NCI-H2029 treated with DMSO at 0.1 percent for 48 hours (cell line): ENCODE results near the gene CHD8.

Experiments used
- DNase-seq: peaks from one replicate; lab custom pipeline; 2025; lab: John Stamatoyannopoulos, UW

CHD8 gene

DNA sequence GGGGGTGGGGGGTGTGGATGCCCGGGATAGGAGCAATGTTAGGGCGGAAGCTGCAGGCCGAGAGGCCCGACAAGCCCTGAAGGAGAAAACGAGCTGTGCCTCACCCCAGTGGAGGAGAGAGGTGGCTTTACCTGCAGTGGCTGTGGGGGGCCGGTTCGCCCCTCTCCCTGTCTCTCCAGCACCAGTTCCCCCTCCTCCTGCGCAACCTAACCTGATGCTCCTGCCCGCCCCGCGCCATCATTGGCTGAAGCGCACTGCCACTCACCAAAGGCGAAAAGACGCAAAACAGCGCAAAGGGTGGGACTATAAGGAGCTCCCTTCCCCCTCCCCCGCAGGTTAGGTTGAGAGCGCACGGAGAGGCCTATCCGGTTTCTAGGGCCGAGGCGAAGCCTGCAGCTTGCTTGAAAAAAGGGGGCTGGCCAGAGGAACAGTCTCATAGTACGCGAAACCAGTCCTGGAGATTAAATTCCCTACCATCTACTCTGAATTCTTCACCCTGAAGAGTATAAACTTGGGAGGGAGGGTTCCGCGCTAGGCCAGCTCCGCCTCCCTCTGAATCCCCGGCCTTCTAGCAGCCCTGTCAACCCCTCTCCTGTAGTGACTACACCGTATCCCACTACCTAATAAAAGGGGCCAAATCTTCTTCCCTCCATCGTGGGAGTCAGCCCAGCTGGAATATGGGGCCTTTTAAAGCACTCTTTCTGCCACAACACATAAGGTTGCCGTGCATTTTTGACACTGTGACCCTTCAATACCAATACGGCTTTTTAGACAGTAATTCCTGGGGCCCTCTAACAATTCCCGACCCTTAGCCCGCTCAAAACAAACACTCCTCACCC lies 18.6 kb downstream of the CHD8 start:
- peak; percentile 96 for DNase-seq

DNA sequence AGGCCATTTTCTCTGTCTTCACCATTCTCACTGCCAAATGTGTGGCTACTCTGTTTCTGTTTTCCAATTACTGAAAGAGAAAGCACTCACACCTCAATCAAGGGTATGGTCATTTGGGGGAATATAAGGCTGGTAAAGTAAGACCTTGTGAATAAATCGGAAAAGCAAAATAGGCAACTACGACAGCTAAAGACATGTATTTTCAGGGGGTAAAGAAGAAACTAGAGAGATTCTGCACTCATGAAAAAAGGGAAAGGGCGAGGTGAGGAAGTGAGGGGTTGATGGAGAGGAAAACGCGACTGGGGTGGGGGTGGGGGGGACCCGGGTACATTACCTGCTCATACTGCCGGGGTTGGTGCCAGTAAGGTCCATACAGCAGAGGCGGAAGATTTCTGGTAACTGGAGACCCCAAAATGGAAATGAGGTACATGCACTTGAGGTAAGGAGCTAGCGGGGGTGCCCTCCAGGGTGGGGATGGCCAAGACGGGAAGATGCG lies 19.3 kb downstream of the CHD8 start:
- DNase-seq, result no peak

- no peak for DNase-seq
Measured at GRCh38 chr14:21431126-21431525, 24.8 kb downstream of the CHD8 start.

- DNase-seq, result peak; percentile 74
Measured at GRCh38 chr14:21428930-21429329, 27.0 kb downstream of the CHD8 start.

GRCh38 chr14:21426692-21427091 lies 29.2 kb downstream of the CHD8 start:
- DNase-seq, result no peak

- no peak for DNase-seq
Measured at GRCh38 chr14:21419528-21419927, 36.4 kb downstream of the CHD8 start.

GRCh38 chr14:21415329-21415728 lies 40.6 kb downstream of the CHD8 start:
- DNase-seq, result no peak

DNA sequence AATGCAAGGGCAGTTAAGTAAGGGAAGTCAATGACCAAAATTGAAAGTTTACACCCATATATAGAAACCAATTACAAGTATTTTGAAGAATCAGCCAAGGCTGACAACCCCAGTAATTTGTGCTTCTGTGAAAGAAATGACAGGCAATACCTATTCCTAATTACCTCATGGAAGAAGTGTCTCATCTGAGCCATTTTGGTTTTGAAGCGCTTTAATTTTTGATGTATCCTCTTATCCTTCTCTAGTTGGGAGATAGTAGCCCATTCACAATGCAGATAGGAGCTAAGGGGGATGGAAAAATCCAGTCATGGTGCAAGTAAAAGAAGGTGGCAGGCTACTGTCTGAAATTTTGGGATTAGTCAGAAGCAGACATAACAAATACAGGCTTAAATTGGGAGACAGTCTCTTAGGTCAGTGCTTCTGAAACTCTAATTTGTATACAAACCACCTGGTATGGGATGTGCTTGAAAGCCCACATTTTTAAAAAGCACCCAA lies 41.7 kb downstream of the CHD8 start:
- no peak for DNase-seq

DNA sequence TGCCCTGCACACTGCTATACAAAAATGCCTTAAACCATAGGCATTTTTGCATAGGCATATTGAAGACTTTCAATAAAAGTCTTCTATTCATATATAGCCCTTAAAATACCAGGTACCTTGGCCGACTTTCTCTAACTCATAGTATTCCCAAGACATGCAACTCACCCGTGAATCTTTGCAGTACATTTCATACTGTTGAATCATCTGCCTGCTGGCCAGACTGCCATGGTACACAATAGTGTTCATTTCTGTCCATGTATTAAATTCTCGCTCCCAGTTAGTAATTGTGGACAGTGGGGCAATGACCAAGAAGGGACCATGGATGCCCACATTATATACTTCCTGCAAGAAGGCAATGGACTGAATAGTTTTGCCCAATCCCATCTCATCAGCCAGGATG lies 47.8 kb downstream of the CHD8 start:
- no peak for DNase-seq

GRCh38 chr14:21406213-21406612 lies 49.7 kb downstream of the CHD8 start:
- no peak for DNase-seq

DNA sequence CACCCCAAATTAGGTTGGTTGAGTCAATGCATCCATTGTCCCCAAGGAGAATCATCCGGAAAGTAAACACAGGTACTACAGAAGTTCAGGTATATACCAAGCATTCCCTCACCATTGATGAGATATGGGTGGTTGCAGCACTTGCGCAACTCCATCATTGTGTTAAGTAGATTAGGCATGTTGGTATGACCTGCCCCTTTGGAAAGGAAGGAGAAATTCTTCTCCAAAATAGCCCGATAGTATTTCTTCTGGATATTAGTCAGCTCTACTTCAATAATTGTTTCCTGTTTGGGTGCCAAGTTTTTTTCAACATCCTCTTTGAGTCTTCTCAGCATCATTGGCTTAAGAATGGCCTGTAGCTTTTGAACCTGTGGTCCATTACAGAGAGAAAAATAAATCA lies 50.8 kb downstream of the CHD8 start:
- DNase-seq, result no peak

DNA sequence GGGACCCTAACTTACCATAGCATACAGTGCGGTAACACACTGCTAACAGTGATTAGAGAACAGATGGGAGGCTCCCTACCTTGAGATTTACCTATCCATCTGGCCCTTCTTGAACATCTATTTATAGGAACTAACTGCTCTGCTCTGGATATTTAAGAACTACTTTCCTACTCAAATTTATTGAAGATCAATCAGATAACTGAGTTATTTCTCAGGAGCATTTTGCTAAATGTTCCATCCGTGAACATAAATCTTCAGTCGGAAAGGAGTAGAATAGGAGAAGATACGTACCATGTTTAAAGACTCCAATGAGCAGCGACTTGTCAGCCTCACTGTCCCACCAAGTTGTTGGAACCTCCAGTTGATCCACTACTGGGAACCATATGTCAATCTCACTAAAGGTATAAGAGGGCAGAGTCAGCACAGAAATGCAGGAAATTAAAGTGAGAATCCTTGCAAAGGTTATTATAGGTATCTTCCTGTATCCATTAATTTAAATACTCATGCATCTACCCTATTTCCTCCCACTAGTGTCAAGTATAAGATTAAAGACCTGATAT lies 56.5 kb downstream of the CHD8 start:
- no peak for DNase-seq

DNA sequence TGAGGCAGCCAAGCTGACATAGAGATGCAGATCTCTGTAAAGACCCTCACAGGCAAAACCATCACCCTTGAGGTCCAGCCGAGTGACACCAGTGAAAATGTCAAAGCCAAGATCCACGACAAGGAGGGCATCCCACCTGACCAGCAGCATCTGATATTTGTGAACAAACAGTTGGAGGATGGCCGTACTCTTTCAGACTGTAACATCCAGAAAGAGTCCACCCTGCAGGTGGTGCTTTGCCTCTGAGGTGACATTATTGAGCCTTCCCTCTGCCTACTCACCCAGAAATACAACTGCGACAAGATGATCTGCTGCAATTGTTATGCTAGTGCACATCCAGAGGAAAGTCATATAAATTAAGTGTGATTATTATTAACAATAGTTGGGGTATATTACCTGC lies 57.0 kb downstream of the CHD8 start:
- DNase-seq, result no peak

DNA sequence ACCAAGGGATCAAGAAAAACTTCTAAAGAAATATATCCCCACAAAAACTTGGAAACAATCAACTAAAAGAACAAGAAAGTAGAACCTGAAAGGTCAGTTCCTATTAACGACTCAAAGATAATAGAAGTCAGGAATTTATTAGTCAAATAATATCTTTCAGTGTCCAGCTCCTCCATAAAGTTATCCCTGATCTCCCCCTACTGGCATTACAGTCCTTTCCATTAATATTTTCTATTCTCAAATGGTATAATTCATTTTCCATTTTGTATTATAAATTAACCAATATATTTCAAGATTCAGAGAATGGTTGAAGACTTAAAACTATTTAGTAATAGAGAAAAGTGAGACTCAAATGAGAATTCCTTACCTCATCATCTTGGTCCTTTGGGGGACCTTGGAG lies 60.5 kb downstream of the CHD8 start:
- no peak for DNase-seq

DNA sequence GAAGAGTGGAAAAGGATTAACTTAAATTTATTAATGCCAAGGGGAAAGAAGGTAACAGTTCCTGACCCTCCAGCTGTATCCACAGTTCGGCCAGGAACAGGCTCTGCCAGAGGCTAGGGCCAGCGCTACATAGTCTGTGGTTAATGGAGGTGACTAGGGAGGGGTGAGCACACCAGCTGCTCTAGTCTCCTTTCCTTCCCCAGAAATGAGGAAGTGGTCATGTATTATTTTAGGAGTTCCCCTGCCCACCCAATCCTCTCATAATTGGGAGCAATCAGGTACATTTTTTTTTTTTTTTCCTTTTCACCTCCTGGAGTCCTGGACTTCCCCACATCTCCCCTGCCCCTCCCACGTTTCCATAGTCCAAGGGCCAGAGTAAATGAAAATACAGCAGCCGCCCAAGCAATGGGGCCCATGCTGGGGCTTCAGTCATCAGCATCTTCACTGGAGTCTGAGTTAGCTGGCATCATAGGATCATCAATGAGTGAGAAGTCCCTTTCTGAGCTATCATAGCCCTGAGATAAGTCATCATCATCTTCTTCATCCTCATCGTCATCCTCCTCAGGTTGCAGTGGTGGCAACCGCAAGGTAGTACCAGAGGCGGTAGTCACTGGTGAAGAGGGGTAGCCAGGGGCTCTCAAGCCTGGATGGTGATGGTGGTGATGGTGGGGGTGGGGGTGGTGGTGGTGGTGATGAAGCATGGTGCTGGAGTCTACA lies 70.6 kb downstream of the CHD8 start:
- DNase-seq, result no peak

DNA sequence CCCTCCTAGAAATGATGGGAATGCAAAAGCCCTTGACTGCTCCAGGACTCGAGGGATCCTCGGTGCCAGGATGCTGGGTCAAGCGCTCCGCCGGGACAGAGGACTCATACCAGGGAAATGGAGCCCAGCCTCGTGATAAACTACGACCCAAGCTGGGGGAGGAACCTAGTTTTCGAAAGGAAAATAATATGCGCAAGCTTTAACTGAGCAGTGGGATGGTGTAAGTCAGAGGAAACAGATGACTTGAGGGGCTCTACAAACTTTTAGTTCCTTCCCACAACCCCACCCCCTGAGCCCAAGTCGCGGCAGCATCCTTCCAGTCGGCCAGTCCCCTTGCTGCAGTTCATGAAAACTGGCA lies 71.5 kb downstream of the CHD8 start:
- no peak for DNase-seq

DNA sequence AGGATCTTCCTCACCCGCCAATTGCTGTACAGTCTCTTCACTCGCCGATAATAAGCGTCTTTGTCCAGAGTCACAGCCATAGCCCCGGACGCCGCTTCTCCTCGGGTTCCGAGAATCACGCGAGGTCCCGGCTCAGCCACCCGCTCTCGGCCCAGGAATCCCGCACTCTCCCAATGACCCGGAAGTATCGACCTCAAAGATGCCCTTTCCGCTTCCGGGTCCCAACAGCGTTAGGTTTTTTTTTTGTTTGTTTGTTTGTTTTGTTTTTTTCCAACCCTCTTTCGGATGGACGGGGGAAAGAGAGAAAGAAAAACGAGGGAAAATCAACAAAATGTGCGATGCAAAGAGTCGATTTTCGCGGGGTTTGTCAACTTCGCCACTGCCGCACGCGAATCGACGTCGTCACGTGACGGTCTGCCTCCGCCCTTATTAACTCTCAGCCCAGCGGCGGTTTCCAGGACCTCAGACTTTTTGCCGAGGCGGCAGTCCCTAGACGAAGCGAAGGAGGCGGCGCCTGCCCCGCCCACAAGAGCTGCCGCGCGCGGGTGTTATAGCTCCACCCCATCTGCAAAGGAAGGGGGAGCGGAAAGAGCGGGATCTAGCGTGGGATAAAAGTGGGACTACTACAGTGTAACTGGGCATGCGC lies 72.0 kb downstream of the CHD8 start, which contains the start of gene SUPT16H:
Gene SUPT16H, minus strand, starts transcription at position 172 of the 646 bp plus-strand sequence. Its CDS starts 92 bp downstream, at position 80.
- peak; percentile 88 for DNase-seq

GRCh38 chr14:21382886-21383847 lies 72.8 kb downstream of the CHD8 start:
- DNase-seq, result peak; percentile 27

GRCh38 chr14:21382095-21382494 lies 73.8 kb downstream of the CHD8 start:
- no peak for DNase-seq

- no peak for DNase-seq
Measured at GRCh38 chr14:21379338-21379737, 76.6 kb downstream of the CHD8 start.

DNA sequence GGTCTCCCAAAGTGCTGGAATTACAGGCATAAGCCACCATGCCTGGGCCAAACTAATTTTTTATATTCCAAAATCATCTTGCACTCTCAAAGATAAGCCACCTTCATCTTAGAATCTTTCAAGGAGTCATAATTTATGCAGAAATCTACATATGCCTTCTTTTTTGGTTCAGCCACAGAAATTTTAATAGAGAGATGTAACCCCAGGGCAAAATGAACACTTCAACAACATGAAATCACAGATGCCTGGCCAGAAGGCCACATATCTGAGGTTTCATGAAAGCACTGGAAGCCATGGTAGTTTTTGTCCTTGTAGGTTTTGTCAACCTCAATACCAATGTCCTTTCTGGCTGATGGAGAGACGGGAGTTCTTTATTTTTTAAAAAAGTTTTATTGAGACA lies 81.9 kb downstream of the CHD8 start:
- DNase-seq, result no peak
